Activated CD8-positive, alpha-beta T cell treated with anti-CD3 and anti-CD28 coated beads for 36 hours (primary cell): ENCODE data around the gene RNF31. TPM values are rescaled to one million over a fixed set of nuclear protein-coding genes. Genes with fewer than 3 reads are reported as not detected.

Source experiments
- ATAC-seq: fragments of 200-7000 bp; cut with Tn5 transposase; one replicate; pipeline ENCODE4 v1.10.0; 2021; ENCODE audit warnings: mild to moderate bottlenecking, moderate library complexity
- CTCF ChIA-PET: fragments of 350-600 bp; sonication (Branson Sonifier 250); formaldehyde crosslinking; loops from one replicate; lab custom pipeline; 2021; ENCODE audit warnings: antibody characterized with exemption; lab: Charles Lee
- POLR2A ChIA-PET: fragments of 350-600 bp; sonication (Branson Sonifier 250); formaldehyde crosslinking; loops from one replicate; lab custom pipeline; 2021; ENCODE audit warnings: antibody characterized with exemption; lab: Charles Lee
- DNase-seq: peaks from one replicate; pipeline ENCODE4 v3.0.0-alpha.2; 2020
- H3K27ac Mint-ChIP-seq: one replicate; pipeline ENCODE4 v1.8.0; 2021; ENCODE audit warnings: mild to moderate bottlenecking, mixed read lengths
- H3K27me3 Mint-ChIP-seq: one replicate; pipeline ENCODE4 v1.8.0; 2021; ENCODE audit warnings: mixed read lengths
- H3K36me3 Mint-ChIP-seq: one replicate; pipeline ENCODE4 v1.8.0; 2021; ENCODE audit warnings: low read depth, mixed read lengths
- H3K4me1 Mint-ChIP-seq: one replicate; pipeline ENCODE4 v1.8.0; 2021; ENCODE audit warnings: low read depth, mixed read lengths
- H3K4me3 Mint-ChIP-seq: one replicate; pipeline ENCODE4 v1.8.0; 2021; ENCODE audit warnings: mild to moderate bottlenecking, moderate library complexity, mixed read lengths
- H3K9me3 Mint-ChIP-seq: one replicate; pipeline ENCODE4 v1.8.0; 2021; ENCODE audit warnings: mixed read lengths
- intact Hi-C: fragments of 100-400 bp; cut with micrococcal nuclease; formaldehyde crosslinking; loops from one replicate; pipeline ENCODE4 v1.10.0; 2022
- total RNA-seq, 2 experiments: library from RNA; stranded (reverse); gene quantifications; one replicate each; pipeline ENCODE4 v1.2.3, GENCODE V29; 2021
- TF ChIP-seq, protein P1 (sequence below): fragments of 200-600 bp; IDR thresholded peaks from one replicate; pipeline ENCODE4 v1.8.0; 2022; ENCODE audit warnings: antibody characterized with exemption, mild to moderate bottlenecking

The RNF31 gene
- total RNA-seq, 2 experiments from 2014 or later, result 71.6 to 75.0 TPM

DNA sequence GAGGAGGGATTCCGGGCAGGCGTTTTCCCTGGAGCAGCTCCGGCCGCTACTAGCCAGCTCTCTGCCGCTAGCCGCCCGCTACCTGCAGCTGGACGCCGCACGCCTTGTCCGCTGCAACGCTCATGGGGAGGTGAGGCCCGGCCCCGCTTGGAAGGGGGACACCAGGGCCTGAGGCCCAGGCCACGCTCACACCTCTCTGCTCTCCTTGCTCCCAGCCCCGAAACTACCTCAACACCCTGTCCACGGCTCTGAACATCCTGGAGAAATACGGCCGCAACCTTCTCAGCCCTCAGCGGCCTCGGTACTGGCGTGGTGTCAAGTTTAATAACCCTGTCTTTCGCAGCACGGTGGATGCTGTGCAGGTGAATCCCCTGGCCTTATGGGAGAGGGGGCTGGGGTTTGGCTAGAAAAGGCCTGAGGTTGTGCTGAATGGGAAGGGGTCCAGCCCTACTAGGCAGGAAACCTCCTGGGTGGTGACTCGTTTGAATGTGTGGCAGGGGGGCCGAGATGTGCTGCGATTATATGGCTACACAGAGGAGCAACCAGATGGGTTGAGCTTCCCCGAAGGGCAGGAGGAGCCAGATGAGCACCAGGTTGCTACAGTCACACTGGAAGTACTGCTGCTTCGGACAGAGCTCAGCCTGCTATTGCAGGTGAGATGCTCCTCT, 597 bp downstream of the RNF31 start:
- Mint-ChIP-seq H3K4me3 (peak overlapping the region; percentile 89), H3K9me3 (no peaks in the 10 kb centered on the region), H3K4me1 (peaks cover 55% of the 10 kb centered on the region), H3K27me3 (no peaks in the 10 kb centered on the region), H3K36me3 (peaks cover 68% of the 10 kb centered on the region), H3K27ac (peak overlapping the region; percentile 84)
- ChIA-PET CTCF (interaction anchor here (0.6 to 8.0 kb wide), 6 partner anchors 13 to 112 kb away, joined by 3 to 91 read pairs (median 3); partner anchors contain the start of genes DCAF11, IRF9 and TM9SF1), POLR2A (interaction anchor here (1.1 to 10.7 kb wide), 12 partner anchors 9 to 123 kb away, joined by 3 to 178 read pairs (median 4); partner anchors contain the start of genes DCAF11, IRF9, NRL and PSME1)
- TF ChIP-seq, protein P1, sequence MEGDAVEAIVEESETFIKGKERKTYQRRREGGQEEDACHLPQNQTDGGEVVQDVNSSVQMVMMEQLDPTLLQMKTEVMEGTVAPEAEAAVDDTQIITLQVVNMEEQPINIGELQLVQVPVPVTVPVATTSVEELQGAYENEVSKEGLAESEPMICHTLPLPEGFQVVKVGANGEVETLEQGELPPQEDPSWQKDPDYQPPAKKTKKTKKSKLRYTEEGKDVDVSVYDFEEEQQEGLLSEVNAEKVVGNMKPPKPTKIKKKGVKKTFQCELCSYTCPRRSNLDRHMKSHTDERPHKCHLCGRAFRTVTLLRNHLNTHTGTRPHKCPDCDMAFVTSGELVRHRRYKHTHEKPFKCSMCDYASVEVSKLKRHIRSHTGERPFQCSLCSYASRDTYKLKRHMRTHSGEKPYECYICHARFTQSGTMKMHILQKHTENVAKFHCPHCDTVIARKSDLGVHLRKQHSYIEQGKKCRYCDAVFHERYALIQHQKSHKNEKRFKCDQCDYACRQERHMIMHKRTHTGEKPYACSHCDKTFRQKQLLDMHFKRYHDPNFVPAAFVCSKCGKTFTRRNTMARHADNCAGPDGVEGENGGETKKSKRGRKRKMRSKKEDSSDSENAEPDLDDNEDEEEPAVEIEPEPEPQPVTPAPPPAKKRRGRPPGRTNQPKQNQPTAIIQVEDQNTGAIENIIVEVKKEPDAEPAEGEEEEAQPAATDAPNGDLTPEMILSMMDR, result no peak
- ATAC-seq, result no peak
- intact Hi-C loops, result no loop called here
- no peak for DNase-seq

DNA sequence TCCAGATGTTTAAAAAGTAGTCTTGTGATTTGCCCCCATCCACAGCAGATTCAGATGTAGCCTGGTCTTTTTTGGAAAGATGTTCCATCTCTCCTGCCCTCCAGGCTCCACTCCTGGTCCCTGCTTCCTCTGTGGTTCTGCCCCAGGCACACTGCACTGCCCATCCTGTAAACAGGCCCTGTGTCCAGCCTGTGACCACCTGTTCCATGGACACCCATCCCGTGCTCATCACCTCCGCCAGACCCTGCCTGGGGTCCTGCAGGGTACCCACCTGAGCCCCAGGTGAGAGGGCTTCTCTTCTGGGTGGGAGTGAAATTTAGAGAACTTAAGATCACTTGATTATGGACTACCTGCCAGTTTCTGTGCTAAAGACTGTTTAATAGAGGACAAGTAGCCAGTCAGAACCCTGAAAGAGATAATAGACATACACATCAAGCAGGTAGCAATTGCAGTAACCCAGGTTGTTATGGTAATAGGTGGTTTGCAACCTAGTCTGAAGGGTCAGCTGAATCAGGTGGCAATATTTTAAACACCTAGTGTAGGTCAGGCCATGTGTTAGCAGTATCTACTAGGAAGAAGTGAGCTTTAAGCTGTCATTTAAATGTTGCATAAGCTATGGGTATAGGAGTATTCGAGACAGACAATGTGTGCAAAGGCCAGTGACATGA, 2.1 kb downstream of the RNF31 start:
- ChIA-PET POLR2A (interaction anchor here (0.7 to 10.7 kb wide), 9 partner anchors 8 to 92 kb away, joined by 3 to 178 read pairs (median 5); partner anchors contain the start of genes DCAF11, EMC9, IPO4 and IRF9), CTCF (interaction anchor here (8.0 kb wide), 1 partner anchor 12 kb away, joined by 91 read pairs; the partner anchor contains the start of gene IRF9)
- TF ChIP-seq, protein P1, result no peak
- Mint-ChIP-seq H3K9me3 (no peaks in the 10 kb centered on the region), H3K27me3 (no peaks in the 10 kb centered on the region), H3K36me3 (peaks cover 56% of the 10 kb centered on the region), H3K27ac (no peak overlapping the region), H3K4me1 (peaks cover 40% of the 10 kb centered on the region), H3K4me3 (peak overlapping the region; percentile 89)
- ATAC-seq (no peak), DNase-seq (no peak)
- intact Hi-C loops, result no loop called here

- DNase-seq (no peak), ATAC-seq (no peak)
- Mint-ChIP-seq H3K36me3 (peaks cover 56% of the 10 kb centered on the region), H3K27ac (peak overlapping the region; percentile 12), H3K4me3 (no peak overlapping the region), H3K27me3 (no peaks in the 10 kb centered on the region), H3K9me3 (no peaks in the 10 kb centered on the region), H3K4me1 (peaks cover 35% of the 10 kb centered on the region)
- TF ChIP-seq, protein P1, result no peak
- ChIA-PET POLR2A (interaction anchor here (0.7 to 10.7 kb wide), 8 partner anchors 9 to 92 kb away, joined by 3 to 178 read pairs (median 4); partner anchors contain the start of genes DCAF11, EMC9, IPO4 and IRF9), CTCF (interaction anchor here (8.0 kb wide), 1 partner anchor 11 kb away, joined by 91 read pairs; the partner anchor contains the start of gene IRF9)
- intact Hi-C loops, result no loop called here
These were observed 2.8 kb downstream of the RNF31 start for GRCh38 chr14:24150061-24150460.

GRCh38 chr14:24150567-24150966, 3.3 kb downstream of the RNF31 start:
- TF ChIP-seq, protein P1, result no peak
- DNase-seq, result no peak
- ATAC-seq, result no peak
- H3K27me3 Mint-ChIP-seq, result no peaks in the 10 kb centered on the region
- peaks cover 57% of the 10 kb centered on the region for H3K36me3 Mint-ChIP-seq
- peaks cover 30% of the 10 kb centered on the region for H3K4me1 Mint-ChIP-seq
- intact Hi-C loops, result no loop called here
- ChIA-PET CTCF (interaction anchor here (8.0 kb wide), 1 partner anchor 10 kb away, joined by 91 read pairs; the partner anchor contains the start of gene IRF9), POLR2A (interaction anchor here (0.7 to 10.7 kb wide), 8 partner anchors 9 to 93 kb away, joined by 3 to 178 read pairs (median 4); partner anchors contain the start of genes DCAF11, EMC9, GMPR2 and IPO4)
- peak overlapping the region; percentile 12 for H3K27ac Mint-ChIP-seq
- no peak overlapping the region for H3K4me3 Mint-ChIP-seq
- H3K9me3 Mint-ChIP-seq, result no peaks in the 10 kb centered on the region
